GM06990 (cell line): Measurements from ENCODE around the gene MLXIP.

Source experiments
- DNase-seq: peaks from one replicate; pipeline ENCODE4 v3.0.0-alpha.2; 2011; ENCODE audit not compliant: insufficient read length; ENCODE audit errors: extremely low read depth
- H3K27me3 ChIP-seq: replicated peaks from 2 replicates; pipeline ENCODE4 v1.6.0; 2011; ENCODE audit warnings: low read length; ENCODE audit not compliant: control insufficient read depth, insufficient read depth
- H3K36me3 ChIP-seq: 2 replicates; pipeline ENCODE4 v1.5.1; 2011; ENCODE audit warnings: low read length; ENCODE audit not compliant: control insufficient read depth, insufficient read depth
- H3K4me3 ChIP-seq: replicated peaks from 2 replicates; pipeline ENCODE4 v1.5.1; 2011; ENCODE audit warnings: low read depth, mild to moderate bottlenecking, control low read depth, low read length
- CTCF ChIP-seq: IDR thresholded peaks from 2 replicates; pipeline ENCODE4 v1.5.1; 2011; ENCODE audit warnings: low read length, control low read depth, mild to moderate bottlenecking, inconsistent platforms; ENCODE audit not compliant: insufficient read depth, poor library complexity, severe bottlenecking

The MLXIP gene

GRCh38 chr12:122138181-122138580 is 59.6 kb downstream of the MLXIP start:
- peaks cover 3% of the 10 kb centered on the region for H3K36me3 ChIP-seq
- no peak for TF ChIP-seq CTCF
- no peak for DNase-seq

GRCh38 chr12:122138616-122139015 is 60.1 kb downstream of the MLXIP start:
- no peaks in the 10 kb centered on the region for H3K27me3 ChIP-seq
- DNase-seq: no peak
- TF ChIP-seq CTCF: no peak
- H3K4me3 ChIP-seq: no peak overlapping the region
- H3K36me3 ChIP-seq: peaks cover 3% of the 10 kb centered on the region

More at GRCh38 chr12:122138181-122138580, 59.6 kb downstream of the MLXIP start:
- no peak overlapping the region for H3K4me3 ChIP-seq
- no peaks in the 10 kb centered on the region for H3K27me3 ChIP-seq

- TF ChIP-seq CTCF: no peak
- no peak for DNase-seq
- Histone ChIP-seq H3K27me3 (no peaks in the 10 kb centered on the region), H3K36me3 (peaks cover 3% of the 10 kb centered on the region), H3K4me3 (no peak overlapping the region)
Measured at GRCh38 chr12:122139266-122139665, 60.7 kb downstream of the MLXIP start.

GRCh38 chr12:122139941-122140340 is 61.4 kb downstream of the MLXIP start:
- no peak for DNase-seq
- peaks cover 3% of the 10 kb centered on the region for H3K36me3 ChIP-seq
- no peaks in the 10 kb centered on the region for H3K27me3 ChIP-seq
- no peak overlapping the region for H3K4me3 ChIP-seq
- no peak for TF ChIP-seq CTCF

- no peak for TF ChIP-seq CTCF
- Histone ChIP-seq H3K27me3 (no peaks in the 10 kb centered on the region), H3K4me3 (no peak overlapping the region), H3K36me3 (no peaks in the 10 kb centered on the region)
- DNase-seq: no peak
Measured at GRCh38 chr12:122140467-122141257, 62.1 kb downstream of the MLXIP start.
